HG03103 (cell line): ENCODE measurements around the gene NFATC2.
"Not testable (repeated sequence)": the region's sequence is repeated elsewhere in the genome, so short reads cannot be mapped to it uniquely, and the experiment has no call there.

ENCODE experiments used
- ATAC-seq: cut with Tn5 transposase; IDR thresholded peaks from one replicate; pipeline ENCODE4 v1.9.1; 2021; ENCODE audit warnings: low read depth; ENCODE audit not compliant: unreplicated experiment

NFATC2 gene

GRCh38 chr20:51346686-51347485, 195.6 kb downstream of the NFATC2 start:
- no peak for ATAC-seq

GRCh38 chr20:51345601-51346101, 196.9 kb downstream of the NFATC2 start:
- no peak for ATAC-seq

- ATAC-seq = not testable (repeated sequence)
Observed at GRCh38 chr20:51343802-51344201, 198.7 kb downstream of the NFATC2 start.

- no peak for ATAC-seq
Observed at GRCh38 chr20:51342510-51343236, 199.8 kb downstream of the NFATC2 start.

GRCh38 chr20:51341581-51341980, 200.9 kb downstream of the NFATC2 start:
- ATAC-seq = no peak

- no peak for ATAC-seq
Observed at GRCh38 chr20:51340451-51340840, 202.1 kb downstream of the NFATC2 start.

GRCh38 chr20:51339721-51340450, 202.6 kb downstream of the NFATC2 start:
- no peak for ATAC-seq

GRCh38 chr20:51338692-51339440, 203.7 kb downstream of the NFATC2 start:
- ATAC-seq = no peak

- no peak for ATAC-seq
Observed at GRCh38 chr20:51337126-51337805, 205.3 kb downstream of the NFATC2 start.
